GM12878 (cell line): ENCODE data around the gene FKBP7.

Experiments
- EP300 ChIP-seq, 2 experiments: fragments of 150-350 bp in 1 of 2; IDR thresholded peaks; 2 replicates each; pipeline ENCODE4 v1.6.1; 2011 to 2012; ENCODE audit warnings: low read depth in 2 of 2, low read length in 2 of 2, borderline replicate concordance in 1 of 2, improper control_type of control experiment in 1 of 2, inconsistent platforms in 1 of 2; ENCODE audit not compliant: control insufficient read depth in 1 of 2
- JUNB ChIP-seq: IDR thresholded peaks from 2 replicates; pipeline ENCODE4 v1.6.1; 2016; ENCODE audit warnings: antibody characterized with exemption, mild to moderate bottlenecking
- RUNX3 ChIP-seq: IDR thresholded peaks from 2 replicates; pipeline ENCODE4 v1.6.1; 2012; ENCODE audit warnings: low read length, inconsistent platforms

DNA sequence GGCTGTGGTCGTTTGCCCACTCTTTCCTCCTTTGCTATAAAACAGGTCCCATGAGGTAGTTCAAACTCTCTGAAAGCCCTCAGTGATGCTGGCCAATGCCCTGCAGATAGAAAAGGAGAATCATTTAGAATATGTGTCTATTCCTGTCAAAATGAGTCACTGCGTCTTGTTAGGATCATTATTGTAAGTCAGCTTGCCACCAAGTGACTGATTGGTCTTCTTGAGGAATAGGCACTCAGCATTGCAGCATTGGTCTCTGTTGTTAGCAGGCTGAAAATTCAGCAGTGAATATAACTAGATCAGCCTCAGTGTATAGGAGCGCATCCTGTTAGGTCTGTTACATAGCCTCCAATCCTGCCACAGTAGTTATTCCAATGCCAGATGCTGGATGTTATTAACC, 56.3 kb downstream of the FKBP7 start:
- no peak for TF ChIP-seq JUNB
- TF ChIP-seq RUNX3: no peak
- TF ChIP-seq EP300 (IDR thresholded peaks at IDR 0.05; ENCODE audit: borderline replicate concordance in 1 of 2, control insufficient read depth in 1 of 2, low read depth in 2 of 2, low read length in 2 of 2): no peak
